Hepatocyte (in vitro differentiated cells): ENCODE results near the gene TTC39B.

ENCODE experiments used
- EZH2 ChIP-seq: fragments of 200-600 bp; sonication (generic); IDR thresholded peaks from 2 replicates; pipeline ENCODE4 v1.6.1; 2016; ENCODE audit warnings: antibody characterized with exemption, mild to moderate bottlenecking, borderline replicate concordance
- EZH2phosphoT487 ChIP-seq: fragments of 200-600 bp; sonication (generic); IDR thresholded peaks from one replicate; pipeline ENCODE4 v1.6.1; 2018; ENCODE audit warnings: antibody characterized with exemption, mild to moderate bottlenecking, low read depth, moderate library complexity; ENCODE audit not compliant: unreplicated experiment, severe bottlenecking
- TF ChIP-seq, protein P1 (sequence below): fragments of 200-600 bp; sonication (generic); IDR thresholded peaks from 2 replicates; pipeline ENCODE4 v1.5.1; 2016; ENCODE audit warnings: antibody characterized with exemption, mild to moderate bottlenecking; ENCODE audit not compliant: poor library complexity

DNA sequence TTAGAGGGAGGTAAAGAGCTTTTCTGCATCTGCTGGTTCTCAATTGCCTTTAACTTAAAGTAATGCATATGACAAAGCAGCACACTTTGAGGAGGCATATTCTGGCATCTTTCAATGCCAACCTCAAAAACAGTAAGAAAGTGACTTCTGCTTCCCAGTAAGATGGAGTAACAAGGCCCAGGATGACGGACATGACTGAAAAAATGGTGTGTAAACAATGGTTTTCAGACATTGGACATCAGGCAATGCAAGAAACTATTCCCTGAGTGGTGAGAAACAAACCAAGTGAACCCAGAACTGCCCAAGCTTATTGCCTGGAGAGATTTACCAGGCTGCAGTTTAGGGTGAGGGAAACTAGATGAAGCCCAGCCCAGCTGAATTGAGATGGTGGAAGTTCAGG, 39.8 kb upstream of the TTC39B start:
- TF ChIP-seq EZH2 (no peak), EZH2phosphoT487 (no peak)
- TF ChIP-seq, protein P1, sequence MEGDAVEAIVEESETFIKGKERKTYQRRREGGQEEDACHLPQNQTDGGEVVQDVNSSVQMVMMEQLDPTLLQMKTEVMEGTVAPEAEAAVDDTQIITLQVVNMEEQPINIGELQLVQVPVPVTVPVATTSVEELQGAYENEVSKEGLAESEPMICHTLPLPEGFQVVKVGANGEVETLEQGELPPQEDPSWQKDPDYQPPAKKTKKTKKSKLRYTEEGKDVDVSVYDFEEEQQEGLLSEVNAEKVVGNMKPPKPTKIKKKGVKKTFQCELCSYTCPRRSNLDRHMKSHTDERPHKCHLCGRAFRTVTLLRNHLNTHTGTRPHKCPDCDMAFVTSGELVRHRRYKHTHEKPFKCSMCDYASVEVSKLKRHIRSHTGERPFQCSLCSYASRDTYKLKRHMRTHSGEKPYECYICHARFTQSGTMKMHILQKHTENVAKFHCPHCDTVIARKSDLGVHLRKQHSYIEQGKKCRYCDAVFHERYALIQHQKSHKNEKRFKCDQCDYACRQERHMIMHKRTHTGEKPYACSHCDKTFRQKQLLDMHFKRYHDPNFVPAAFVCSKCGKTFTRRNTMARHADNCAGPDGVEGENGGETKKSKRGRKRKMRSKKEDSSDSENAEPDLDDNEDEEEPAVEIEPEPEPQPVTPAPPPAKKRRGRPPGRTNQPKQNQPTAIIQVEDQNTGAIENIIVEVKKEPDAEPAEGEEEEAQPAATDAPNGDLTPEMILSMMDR = no peak
